Measurements from ENCODE around the gene NEDD4L.

The NEDD4L gene

DNA sequence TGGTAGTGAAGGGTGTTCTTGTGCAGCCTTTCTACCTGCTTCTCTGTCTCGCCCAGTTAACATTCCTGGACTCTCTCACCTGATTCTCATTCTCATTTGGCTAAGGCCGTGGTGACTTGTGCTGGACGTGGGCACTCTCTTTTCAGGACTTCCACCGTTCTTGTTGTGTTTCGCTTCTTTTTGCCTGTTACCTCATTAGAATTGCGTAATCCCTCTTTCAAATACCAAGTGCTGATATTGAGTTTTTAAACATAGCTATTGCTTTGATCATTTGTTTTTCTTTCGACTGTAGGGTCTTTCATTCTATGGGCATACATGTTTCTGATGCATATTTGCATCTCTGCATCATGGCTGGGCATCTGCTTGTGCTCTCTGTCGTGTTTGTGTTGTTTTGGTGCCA lies 297.9 kb downstream of the NEDD4L start:
- Histone ChIP-seq H3K4me3 (ENCODE audit: insufficient read depth, low read length, poor library complexity, severe bottlenecking) (no peak overlapping the region), H3K9ac (ENCODE audit: low read length) (no peak overlapping the region), H3K36me3 (ENCODE audit: low read length) (no peaks in the 10 kb centered on the region), H3F3A (ENCODE audit: insufficient read depth) (no peaks in the 10 kb centered on the region), H3K9me2 (replicated peaks; ENCODE audit: insufficient read depth, low read length) (no peaks in the 10 kb centered on the region), H3K27ac (ENCODE audit: low read depth, low read length) (no peak overlapping the region), H3K79me2 (ENCODE audit: insufficient read depth, low read length) (no peaks in the 10 kb centered on the region), H2AFZ (ENCODE audit: low read depth, low read length, severe bottlenecking) (no peak overlapping the region), H4K20me1 (ENCODE audit: low read depth, low read length) (no peaks in the 10 kb centered on the region), H3K4me2 (ENCODE audit: low read depth, low read length, poor library complexity, severe bottlenecking) (no peak overlapping the region), H3K9me3 (ENCODE audit: insufficient read depth, low read length) (no peaks in the 10 kb centered on the region), H3K27me3 (ENCODE audit: low read length) (no peaks in the 10 kb centered on the region)
- TF ChIP-seq CTCF (IDR thresholded peaks at IDR 0.05; ENCODE audit: insufficient read depth, low read length, poor library complexity, severe bottlenecking) (no peak), EZH2phosphoT487 (conservative IDR thresholded peaks at IDR 0.05; ENCODE audit: low read length) (no peak)

DNA sequence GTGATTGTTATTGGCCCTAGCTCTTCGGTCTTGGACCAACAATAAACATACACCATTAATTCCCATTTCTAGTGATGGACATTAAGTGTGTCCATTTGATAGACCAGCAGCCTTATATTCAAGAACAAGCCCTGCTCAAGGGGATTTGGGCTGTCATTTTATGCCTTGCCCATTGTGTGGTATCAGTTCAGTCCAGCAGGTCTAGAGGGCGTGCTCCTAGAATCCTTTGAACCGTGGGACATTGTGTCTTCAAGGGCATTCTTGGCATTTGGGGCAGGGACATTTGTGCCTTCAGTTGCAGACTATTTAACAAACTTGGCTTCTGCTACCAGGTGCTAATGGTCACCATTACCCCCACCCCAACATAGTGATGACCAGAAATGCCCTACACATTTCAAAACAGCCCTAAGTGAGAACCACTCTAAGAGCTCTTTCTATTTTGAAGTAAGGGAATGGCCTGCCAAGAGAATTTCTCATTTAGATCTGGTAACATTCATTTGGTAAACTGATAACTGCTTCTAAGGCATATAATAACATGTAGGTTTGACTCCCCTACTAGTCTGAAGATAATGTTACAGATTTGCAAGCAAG lies 300.1 kb downstream of the NEDD4L start:
- no peak overlapping the region for H3K9ac ChIP-seq (ENCODE audit: low read length)
- no peaks in the 10 kb centered on the region for H3K9me2 ChIP-seq (replicated peaks; ENCODE audit: insufficient read depth, low read length)
- H2AFZ ChIP-seq (ENCODE audit: low read depth, low read length, severe bottlenecking) = no peak overlapping the region
- no peaks in the 10 kb centered on the region for H4K20me1 ChIP-seq (ENCODE audit: low read depth, low read length)
- TF ChIP-seq EZH2phosphoT487 (conservative IDR thresholded peaks at IDR 0.05; ENCODE audit: low read length) (no peak), CTCF (IDR thresholded peaks at IDR 0.05; ENCODE audit: insufficient read depth, low read length, poor library complexity, severe bottlenecking) (no peak)
- no peaks in the 10 kb centered on the region for H3K9me3 ChIP-seq (ENCODE audit: insufficient read depth, low read length)
- no peak overlapping the region for H3K4me3 ChIP-seq (ENCODE audit: insufficient read depth, low read length, poor library complexity, severe bottlenecking)
- H3K79me2 ChIP-seq (ENCODE audit: insufficient read depth, low read length) = no peaks in the 10 kb centered on the region
- no peak overlapping the region for H3K27ac ChIP-seq (ENCODE audit: low read depth, low read length)
- no peaks in the 10 kb centered on the region for H3F3A ChIP-seq (ENCODE audit: insufficient read depth)
- H3K27me3 ChIP-seq (ENCODE audit: low read length) = no peaks in the 10 kb centered on the region
- H3K36me3 ChIP-seq (ENCODE audit: low read length) = no peaks in the 10 kb centered on the region
- H3K4me2 ChIP-seq (ENCODE audit: low read depth, low read length, poor library complexity, severe bottlenecking) = no peak overlapping the region

DNA sequence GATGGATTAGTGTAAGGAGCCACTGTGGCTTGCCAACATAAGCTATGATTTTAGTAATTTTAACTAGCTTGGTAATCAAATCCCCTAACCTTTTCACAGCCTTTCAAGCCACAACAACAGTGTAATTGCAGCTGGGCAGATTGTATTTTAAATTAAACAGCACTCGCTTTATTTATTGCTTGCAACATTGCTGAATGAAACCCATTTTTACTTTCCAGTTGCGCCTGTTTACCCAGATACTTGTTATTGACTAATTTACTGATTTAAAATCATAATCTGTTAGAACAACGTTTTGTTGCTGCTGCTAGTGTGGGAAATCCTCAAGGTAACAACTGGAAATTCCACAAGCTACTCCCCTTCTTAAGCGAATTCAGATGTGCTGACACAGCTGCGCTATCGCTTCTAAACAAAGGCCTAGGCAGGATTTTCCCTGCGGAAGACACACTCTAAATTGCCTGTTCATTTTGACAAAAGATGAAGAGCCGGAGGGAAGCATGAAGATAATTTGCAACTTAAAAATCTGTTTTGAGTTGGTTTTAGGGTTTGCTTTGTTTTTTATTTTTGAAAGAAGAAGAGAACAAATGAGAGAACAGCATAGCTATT lies 300.9 kb downstream of the NEDD4L start:
- H3K27ac ChIP-seq (ENCODE audit: low read depth, low read length) = no peak overlapping the region

More for the DNA sequence above, 300.9 kb downstream of the NEDD4L start:
- Histone ChIP-seq H3K27me3 (ENCODE audit: low read length) (no peaks in the 10 kb centered on the region), H3K79me2 (ENCODE audit: insufficient read depth, low read length) (no peaks in the 10 kb centered on the region), H3F3A (ENCODE audit: insufficient read depth) (no peaks in the 10 kb centered on the region), H3K9ac (ENCODE audit: low read length) (no peak overlapping the region), H3K9me2 (replicated peaks; ENCODE audit: insufficient read depth, low read length) (no peaks in the 10 kb centered on the region), H3K4me3 (ENCODE audit: insufficient read depth, low read length, poor library complexity, severe bottlenecking) (no peak overlapping the region), H2AFZ (ENCODE audit: low read depth, low read length, severe bottlenecking) (no peak overlapping the region), H4K20me1 (ENCODE audit: low read depth, low read length) (no peaks in the 10 kb centered on the region), H3K36me3 (ENCODE audit: low read length) (no peaks in the 10 kb centered on the region), H3K4me2 (ENCODE audit: low read depth, low read length, poor library complexity, severe bottlenecking) (no peak overlapping the region), H3K9me3 (ENCODE audit: insufficient read depth, low read length) (no peaks in the 10 kb centered on the region)
- TF ChIP-seq CTCF (IDR thresholded peaks at IDR 0.05; ENCODE audit: insufficient read depth, low read length, poor library complexity, severe bottlenecking) (no peak), EZH2phosphoT487 (conservative IDR thresholded peaks at IDR 0.05; ENCODE audit: low read length) (no peak)
